ENCODE data around the gene UXS1.

- TF ChIP-seq FOXM1 (IDR thresholded peaks at IDR 0.05; ENCODE audit: borderline replicate concordance) (no peak), PKNOX1 (IDR thresholded peaks at IDR 0.05) (no peak), NFRKB (IDR thresholded peaks at IDR 0.05) (no peak), HDGF (IDR thresholded peaks at IDR 0.05; ENCODE audit: borderline replicate concordance) (no peak), ELF4 (IDR thresholded peaks at IDR 0.05) (no peak), SUZ12 (IDR thresholded peaks at IDR 0.05) (no peak), ZNF384 (IDR thresholded peaks at IDR 0.05) (no peak), BHLHE40 (IDR thresholded peaks at IDR 0.05; ENCODE audit: borderline replicate concordance) (no peak)
Measured at GRCh38 chr2:106130251-106130998, 63.7 kb downstream of the UXS1 start.

Measured in HEK293T (cell line).